Measurements from ENCODE around the gene CXCL14.

DNA sequence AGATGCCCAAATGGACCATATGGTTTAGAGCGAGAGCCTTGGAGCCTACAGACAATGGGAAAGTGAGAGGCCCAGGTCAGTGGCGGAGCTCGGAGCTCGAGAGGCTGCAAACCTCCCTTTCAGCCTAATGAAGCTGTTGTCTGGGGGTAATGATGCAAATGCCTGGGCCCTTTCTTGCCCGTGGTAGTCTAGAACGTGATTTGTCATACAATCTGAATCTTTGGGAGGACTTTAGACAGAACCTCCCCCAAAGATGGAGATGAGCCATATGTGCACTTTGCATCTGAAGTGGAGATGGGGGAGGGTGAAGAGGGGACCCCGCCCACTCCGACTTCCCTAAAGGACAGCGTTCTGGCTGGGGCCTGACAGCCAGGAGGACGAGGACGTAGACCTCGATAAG lies 32.7 kb downstream of the CXCL14 start:
- TF ChIP-seq, protein P1, sequence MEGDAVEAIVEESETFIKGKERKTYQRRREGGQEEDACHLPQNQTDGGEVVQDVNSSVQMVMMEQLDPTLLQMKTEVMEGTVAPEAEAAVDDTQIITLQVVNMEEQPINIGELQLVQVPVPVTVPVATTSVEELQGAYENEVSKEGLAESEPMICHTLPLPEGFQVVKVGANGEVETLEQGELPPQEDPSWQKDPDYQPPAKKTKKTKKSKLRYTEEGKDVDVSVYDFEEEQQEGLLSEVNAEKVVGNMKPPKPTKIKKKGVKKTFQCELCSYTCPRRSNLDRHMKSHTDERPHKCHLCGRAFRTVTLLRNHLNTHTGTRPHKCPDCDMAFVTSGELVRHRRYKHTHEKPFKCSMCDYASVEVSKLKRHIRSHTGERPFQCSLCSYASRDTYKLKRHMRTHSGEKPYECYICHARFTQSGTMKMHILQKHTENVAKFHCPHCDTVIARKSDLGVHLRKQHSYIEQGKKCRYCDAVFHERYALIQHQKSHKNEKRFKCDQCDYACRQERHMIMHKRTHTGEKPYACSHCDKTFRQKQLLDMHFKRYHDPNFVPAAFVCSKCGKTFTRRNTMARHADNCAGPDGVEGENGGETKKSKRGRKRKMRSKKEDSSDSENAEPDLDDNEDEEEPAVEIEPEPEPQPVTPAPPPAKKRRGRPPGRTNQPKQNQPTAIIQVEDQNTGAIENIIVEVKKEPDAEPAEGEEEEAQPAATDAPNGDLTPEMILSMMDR (IDR thresholded peaks at IDR 0.05): no peak
- TF ChIP-seq POLR2A (IDR thresholded peaks at IDR 0.05): no peak
